Thyroid gland (tissue), 4 donors: ENCODE results near the gene PDGFC.

Experiments
- POLR2A ChIP-seq, 2 donors: fragments of 450-650 bp; IDR thresholded peaks; one replicate each; pipeline ENCODE4 v1.6.1; 2017; ENCODE audit warnings: antibody characterized with exemption in 2 of 2, mild to moderate bottlenecking in 2 of 2, moderate library complexity in 1 of 2
- TF ChIP-seq, protein P1 (sequence below), 6 experiments: fragments of 200-600 bp in 3 of 6; fragments of 450-650 bp in 3 of 6; sonication (generic) in 3 of 6; IDR thresholded peaks; one replicate each; pipeline ENCODE4 v1.5.1; 2016 to 2019; ENCODE audit warnings: antibody characterized with exemption in 6 of 6, mild to moderate bottlenecking in 2 of 6, inconsistent platforms in 1 of 6, moderate library complexity in 1 of 6

DNA sequence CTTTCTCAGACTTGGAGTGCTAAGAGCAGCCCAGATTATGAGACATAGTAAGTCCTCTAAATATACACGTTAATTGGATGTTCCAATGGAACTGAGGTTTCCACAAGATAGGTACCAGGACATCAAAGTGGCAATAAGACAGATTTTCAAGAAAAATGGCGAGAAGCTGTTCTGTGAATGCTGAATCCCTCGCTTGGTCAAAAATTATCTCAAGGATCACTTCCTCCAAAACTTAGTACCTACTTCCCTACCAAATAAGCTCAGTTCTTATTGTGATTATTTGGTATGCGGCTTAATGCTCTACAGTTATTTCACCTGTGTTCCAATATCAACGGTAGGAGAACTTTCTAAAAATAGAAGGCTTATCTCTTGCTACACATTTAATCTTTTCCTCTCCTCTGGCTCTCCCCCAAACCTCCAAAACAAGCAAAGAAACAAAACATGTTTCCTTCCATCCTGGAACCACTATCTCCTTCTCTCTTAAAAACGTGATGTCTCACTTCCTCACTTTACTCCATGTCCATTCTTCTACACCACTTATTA lies 14.7 kb downstream of the PDGFC start:
- TF ChIP-seq, protein P1, sequence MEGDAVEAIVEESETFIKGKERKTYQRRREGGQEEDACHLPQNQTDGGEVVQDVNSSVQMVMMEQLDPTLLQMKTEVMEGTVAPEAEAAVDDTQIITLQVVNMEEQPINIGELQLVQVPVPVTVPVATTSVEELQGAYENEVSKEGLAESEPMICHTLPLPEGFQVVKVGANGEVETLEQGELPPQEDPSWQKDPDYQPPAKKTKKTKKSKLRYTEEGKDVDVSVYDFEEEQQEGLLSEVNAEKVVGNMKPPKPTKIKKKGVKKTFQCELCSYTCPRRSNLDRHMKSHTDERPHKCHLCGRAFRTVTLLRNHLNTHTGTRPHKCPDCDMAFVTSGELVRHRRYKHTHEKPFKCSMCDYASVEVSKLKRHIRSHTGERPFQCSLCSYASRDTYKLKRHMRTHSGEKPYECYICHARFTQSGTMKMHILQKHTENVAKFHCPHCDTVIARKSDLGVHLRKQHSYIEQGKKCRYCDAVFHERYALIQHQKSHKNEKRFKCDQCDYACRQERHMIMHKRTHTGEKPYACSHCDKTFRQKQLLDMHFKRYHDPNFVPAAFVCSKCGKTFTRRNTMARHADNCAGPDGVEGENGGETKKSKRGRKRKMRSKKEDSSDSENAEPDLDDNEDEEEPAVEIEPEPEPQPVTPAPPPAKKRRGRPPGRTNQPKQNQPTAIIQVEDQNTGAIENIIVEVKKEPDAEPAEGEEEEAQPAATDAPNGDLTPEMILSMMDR (IDR thresholded peaks at IDR 0.05), result no peak
- no peak for TF ChIP-seq POLR2A (IDR thresholded peaks at IDR 0.05)
